Activated CD8-positive, alpha-beta memory T cell treated with anti-CD3 and anti-CD28 coated beads, Interleukin-2, amount 50 U/mL, for 48 hours (primary cell): Measurements from ENCODE around the gene PLA2G4E.

Experiments
- DNase-seq: peaks from one replicate; pipeline ENCODE4 v3.0.0-alpha.2; 2020

The PLA2G4E gene

DNA sequence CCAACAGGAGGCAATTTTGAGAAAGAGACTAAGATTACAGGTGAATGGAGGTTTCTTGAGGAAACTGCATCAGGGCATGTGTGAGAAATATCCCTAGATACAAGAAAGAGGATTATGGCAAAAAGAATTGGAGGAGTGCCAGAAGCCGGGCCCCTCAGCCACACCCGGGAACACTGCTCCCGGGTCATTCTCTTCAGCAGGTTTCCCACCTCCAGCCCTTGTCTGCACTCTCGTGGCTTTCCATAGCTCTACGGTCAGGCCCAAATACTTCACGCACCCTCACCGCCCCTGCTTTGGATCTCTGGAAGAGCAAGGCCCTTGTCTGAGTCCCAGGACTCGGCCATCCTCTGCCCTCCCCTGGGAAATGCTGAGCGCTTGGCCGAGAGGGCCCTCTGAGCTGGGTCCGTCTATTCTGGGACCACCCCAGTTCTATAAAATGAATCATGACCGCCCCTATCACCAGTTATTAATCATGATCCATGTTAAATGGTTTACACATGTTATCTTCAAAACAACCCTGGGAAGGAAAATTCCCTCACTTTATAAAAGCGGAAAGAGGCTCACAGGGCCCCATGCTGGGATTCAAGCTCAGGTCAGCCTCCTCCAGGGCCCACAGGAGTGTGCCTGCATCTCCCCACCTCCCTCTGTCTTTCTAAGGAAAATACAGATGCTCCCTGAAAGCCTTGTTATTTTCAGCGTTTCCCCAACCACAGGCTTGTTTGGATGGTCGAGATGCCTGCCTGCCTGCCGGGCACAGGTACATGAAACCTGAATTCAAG is 88.1 kb downstream of the PLA2G4E start:
- DNase-seq: no peak

DNA sequence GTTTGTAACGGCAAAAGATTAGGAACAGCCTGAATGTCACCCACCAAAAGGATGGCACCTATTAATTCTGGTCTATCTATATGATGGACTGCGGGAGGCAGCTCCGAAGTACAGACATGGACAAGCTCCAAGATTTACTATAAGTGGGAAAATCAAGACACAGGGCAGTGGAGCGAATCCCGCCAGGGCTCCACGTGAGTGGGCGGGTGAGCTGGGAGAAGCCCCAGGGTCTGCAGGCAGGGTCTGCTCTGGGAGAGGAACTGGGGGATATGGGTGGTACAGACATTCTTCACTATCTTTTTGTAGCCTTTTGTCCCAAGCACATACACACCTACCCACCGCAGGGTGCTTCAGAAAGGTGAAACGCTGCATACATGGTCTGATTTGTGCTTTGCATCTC is 88.7 kb downstream of the PLA2G4E start:
- DNase-seq: no peak
